Activated CD8-positive, alpha-beta T cell treated with anti-CD3 and anti-CD28 coated beads for 36 hours (primary cell): Measurements from ENCODE around the gene SETBP1. TPM values are rescaled to one million over a fixed set of nuclear protein-coding genes. Genes with fewer than 3 reads are reported as not detected.

ENCODE experiments used
- ATAC-seq: fragments of 200-7000 bp; cut with Tn5 transposase; one replicate; pipeline ENCODE4 v1.10.0; 2021; ENCODE audit warnings: mild to moderate bottlenecking, moderate library complexity
- CTCF ChIA-PET: fragments of 350-600 bp; sonication (Branson Sonifier 250); formaldehyde crosslinking; loops from one replicate; lab custom pipeline; 2021; ENCODE audit warnings: antibody characterized with exemption; lab: Charles Lee
- POLR2A ChIA-PET: fragments of 350-600 bp; sonication (Branson Sonifier 250); formaldehyde crosslinking; loops from one replicate; lab custom pipeline; 2021; ENCODE audit warnings: antibody characterized with exemption; lab: Charles Lee
- DNase-seq: peaks from one replicate; pipeline ENCODE4 v3.0.0-alpha.2; 2020
- H3K27ac Mint-ChIP-seq: one replicate; pipeline ENCODE4 v1.8.0; 2021; ENCODE audit warnings: mild to moderate bottlenecking, mixed read lengths
- H3K27me3 Mint-ChIP-seq: one replicate; pipeline ENCODE4 v1.8.0; 2021; ENCODE audit warnings: mixed read lengths
- H3K36me3 Mint-ChIP-seq: one replicate; pipeline ENCODE4 v1.8.0; 2021; ENCODE audit warnings: low read depth, mixed read lengths
- H3K4me1 Mint-ChIP-seq: one replicate; pipeline ENCODE4 v1.8.0; 2021; ENCODE audit warnings: low read depth, mixed read lengths
- H3K4me3 Mint-ChIP-seq: one replicate; pipeline ENCODE4 v1.8.0; 2021; ENCODE audit warnings: mild to moderate bottlenecking, moderate library complexity, mixed read lengths
- H3K9me3 Mint-ChIP-seq: one replicate; pipeline ENCODE4 v1.8.0; 2021; ENCODE audit warnings: mixed read lengths
- CTCF ChIP-seq: fragments of 200-600 bp; IDR thresholded peaks from one replicate; pipeline ENCODE4 v1.8.0; 2022; ENCODE audit warnings: antibody characterized with exemption, mild to moderate bottlenecking
- intact Hi-C: fragments of 100-400 bp; cut with micrococcal nuclease; formaldehyde crosslinking; loops from one replicate; pipeline ENCODE4 v1.10.0; 2022
- total RNA-seq, 2 experiments: library from RNA; stranded (reverse); gene quantifications; one replicate each; pipeline ENCODE4 v1.2.3, GENCODE V29; 2021

Gene SETBP1
- total RNA-seq, 2 experiments from 2014 or later, result 10.2 to 10.4 TPM

- Mint-ChIP-seq H3K27me3 (peaks cover 3% of the 10 kb centered on the region), H3K4me3 (no peak overlapping the region), H3K27ac (no peak overlapping the region), H3K36me3 (no peaks in the 10 kb centered on the region), H3K9me3 (no peaks in the 10 kb centered on the region), H3K4me1 (peaks cover 8% of the 10 kb centered on the region)
- DNase-seq (no peak), ATAC-seq (no peak)
- intact Hi-C loops, result no loop called here
- TF ChIP-seq CTCF, result no peak
- ChIA-PET CTCF (interaction anchor here (0.8 kb wide), 1 partner anchor 385 kb away, joined by 4 read pairs; no protein-coding TSS in a partner anchor), POLR2A (no interaction called here)
These were observed 147.4 kb downstream of the SETBP1 start for GRCh38 chr18:44828080-44828479.

DNA sequence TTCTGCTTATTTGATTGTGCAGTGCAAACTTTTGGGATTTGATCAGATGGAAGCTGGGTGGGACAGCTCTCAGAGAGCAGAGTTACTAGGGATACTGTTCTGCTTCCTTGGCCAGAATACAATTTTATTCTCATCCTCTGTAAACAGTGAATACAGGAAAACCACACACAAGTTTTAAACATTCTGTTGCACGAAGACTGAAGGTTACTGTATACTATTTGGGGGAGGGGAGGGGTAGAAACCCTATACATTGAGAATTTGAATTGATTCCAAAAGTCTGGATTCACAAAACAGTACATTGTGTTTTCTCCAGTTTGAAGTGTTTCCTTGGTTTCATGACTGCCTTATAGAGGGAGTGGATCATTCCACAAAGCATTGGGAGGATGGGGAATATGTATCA is 149.9 kb downstream of the SETBP1 start:
- Mint-ChIP-seq H3K36me3 (no peaks in the 10 kb centered on the region), H3K4me3 (no peak overlapping the region), H3K9me3 (no peaks in the 10 kb centered on the region), H3K4me1 (peaks cover 5% of the 10 kb centered on the region), H3K27me3 (no peaks in the 10 kb centered on the region), H3K27ac (no peak overlapping the region)
- ATAC-seq (no peak), DNase-seq (no peak)
- POLR2A ChIA-PET, result no interaction called here
- CTCF ChIA-PET, result no interaction called here
- intact Hi-C loops, result no loop called here
- TF ChIP-seq CTCF, result no peak

GRCh38 chr18:44833786-44834185 is 153.1 kb downstream of the SETBP1 start:
- H3K4me3 Mint-ChIP-seq, result no peak overlapping the region
- no peaks in the 10 kb centered on the region for H3K36me3 Mint-ChIP-seq
- DNase-seq (no peak), ATAC-seq (no peak)
- CTCF ChIA-PET, result interaction anchor here (0.7 kb wide), 1 partner anchor 14 kb away, joined by 3 read pairs; no protein-coding TSS in a partner anchor
- H3K27me3 Mint-ChIP-seq, result no peaks in the 10 kb centered on the region
- no peak overlapping the region for H3K27ac Mint-ChIP-seq
- no peaks in the 10 kb centered on the region for H3K9me3 Mint-ChIP-seq
- POLR2A ChIA-PET, result interaction anchor here (0.9 kb wide), 1 partner anchor 46 kb away, joined by 3 read pairs; no protein-coding TSS in a partner anchor
- TF ChIP-seq CTCF, result no peak
- H3K4me1 Mint-ChIP-seq, result peaks cover 7% of the 10 kb centered on the region
- intact Hi-C loops, result no loop called here

GRCh38 chr18:44834867-44835469 is 154.3 kb downstream of the SETBP1 start:
- H3K27ac Mint-ChIP-seq, result no peak overlapping the region
- POLR2A ChIA-PET, result no interaction called here
- no peak for DNase-seq
- intact Hi-C loops, result no loop called here
- CTCF ChIA-PET, result no interaction called here
- no peaks in the 10 kb centered on the region for H3K9me3 Mint-ChIP-seq
- ATAC-seq, result no peak
- TF ChIP-seq CTCF, result no peak
- H3K4me3 Mint-ChIP-seq, result no peak overlapping the region
- H3K36me3 Mint-ChIP-seq, result no peaks in the 10 kb centered on the region
- peaks cover 15% of the 10 kb centered on the region for H3K4me1 Mint-ChIP-seq
- H3K27me3 Mint-ChIP-seq, result no peaks in the 10 kb centered on the region

- no peaks in the 10 kb centered on the region for H3K27me3 Mint-ChIP-seq
- no peak for DNase-seq
- ChIA-PET POLR2A (no interaction called here), CTCF (no interaction called here)
- no peak for ATAC-seq
- TF ChIP-seq CTCF, result no peak
- intact Hi-C loops, result no loop called here
- peaks cover 15% of the 10 kb centered on the region for H3K4me1 Mint-ChIP-seq
- no peaks in the 10 kb centered on the region for H3K9me3 Mint-ChIP-seq
- no peak overlapping the region for H3K27ac Mint-ChIP-seq
- no peaks in the 10 kb centered on the region for H3K36me3 Mint-ChIP-seq
- H3K4me3 Mint-ChIP-seq, result no peak overlapping the region
These were observed 155.0 kb downstream of the SETBP1 start for GRCh38 chr18:44835703-44836102.
